ENCODE measurements around the gene PLAGL2. TPM values are rescaled to one million over a fixed set of nuclear protein-coding genes. Genes with fewer than 3 reads are reported as not detected.
"Not testable (repeated sequence)": the region's sequence is repeated elsewhere in the genome, so short reads cannot be mapped to it uniquely, and the experiment has no call there.

Gene PLAGL2
- total RNA-seq, 8 experiments from 2014 or later, result 2.7 to 9.6 (median 7.1) TPM

DNA sequence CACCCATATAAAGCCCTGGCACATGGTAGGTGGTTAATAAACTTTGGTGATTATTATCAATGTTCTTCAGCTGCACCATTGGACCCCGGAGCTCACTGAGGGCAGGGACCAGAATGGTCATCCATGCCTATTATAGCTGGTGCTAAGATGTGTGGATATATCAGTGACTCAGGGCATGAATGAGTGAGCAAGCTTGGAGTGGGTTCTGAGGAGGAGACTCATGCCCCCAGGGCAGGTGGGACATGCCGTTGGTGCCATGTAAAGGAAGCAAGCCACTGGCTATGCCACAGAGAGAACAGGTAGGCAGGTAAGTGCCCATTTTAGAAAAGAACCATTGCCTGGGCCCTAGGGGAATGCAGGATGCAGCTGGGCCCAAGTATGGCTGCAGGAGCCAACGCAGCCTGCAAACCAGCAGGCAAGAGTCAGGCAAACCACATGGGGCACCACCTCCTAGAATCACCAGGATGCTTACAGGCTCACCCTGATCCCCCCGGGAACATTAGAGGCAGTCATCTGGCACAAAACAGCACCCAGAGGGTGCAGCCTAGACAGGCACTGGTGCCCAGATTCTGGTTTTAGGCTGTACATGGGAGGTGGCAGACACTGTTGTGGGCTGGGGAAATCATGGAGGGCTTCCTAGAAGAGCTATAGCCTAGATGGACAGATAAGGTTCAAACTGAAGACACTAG lies 23.5 kb downstream of the PLAGL2 start:
- 70 to 89% (median 86%) methylated on average over 1 to 3 of the region's 4 CpGs; no CpG with 5 or more reads in 5 of the 10 experiments for WGBS, 10 experiments
- in situ Hi-C loops (cut with MboI; ENCODE audit: low pct_unique_long_range_greater_than_20kb in 2 of 9, low sequenced_read_pairs in 9 of 9, unreplicated experiment in 9 of 9), result no loop called here
- peaks cover 3 to 6% of the 10 kb centered on the region in 2 donors for H3K4me1 ChIP-seq (replicated peaks in 1 of 2)
- H3K4me3 ChIP-seq, result no peak overlapping the region
- H3K27ac ChIP-seq, result no peak overlapping the region
- ATAC-seq (replicated peaks in 6 of 8), result no peak

DNA sequence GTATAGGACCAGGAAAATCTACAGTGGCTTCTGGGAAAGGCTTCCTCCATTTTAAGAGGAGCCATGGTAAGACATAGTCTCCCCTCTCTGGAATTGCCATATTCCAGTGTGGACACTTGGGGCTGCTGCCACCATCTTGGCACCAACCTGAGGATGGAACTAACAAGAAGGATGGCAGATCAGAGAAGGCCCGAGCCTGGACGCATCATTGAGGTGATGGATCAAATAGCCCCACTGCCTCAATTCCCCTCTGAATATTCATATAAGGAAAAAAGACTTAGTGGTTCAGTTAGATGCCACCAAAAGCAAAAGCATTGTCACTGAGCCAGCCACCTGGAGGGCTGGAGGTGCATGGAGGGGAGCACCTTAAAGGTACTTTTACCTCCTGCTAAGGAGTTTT lies 25.9 kb downstream of the PLAGL2 start:
- no peaks in the 10 kb centered on the region for H3K4me1 ChIP-seq (replicated peaks in 1 of 2)
- ATAC-seq (replicated peaks in 6 of 8), result no peak
- in situ Hi-C loops (cut with MboI; ENCODE audit: low pct_unique_long_range_greater_than_20kb in 2 of 9, low sequenced_read_pairs in 9 of 9, unreplicated experiment in 9 of 9), result no loop called here
- WGBS, 10 experiments, result 100% methylated on average over 1 to 2 of the region's 2 CpGs; no CpG with 5 or more reads in 8 of the 10 experiments
- H3K27ac ChIP-seq, result no peak overlapping the region
- no peak overlapping the region for H3K4me3 ChIP-seq

DNA sequence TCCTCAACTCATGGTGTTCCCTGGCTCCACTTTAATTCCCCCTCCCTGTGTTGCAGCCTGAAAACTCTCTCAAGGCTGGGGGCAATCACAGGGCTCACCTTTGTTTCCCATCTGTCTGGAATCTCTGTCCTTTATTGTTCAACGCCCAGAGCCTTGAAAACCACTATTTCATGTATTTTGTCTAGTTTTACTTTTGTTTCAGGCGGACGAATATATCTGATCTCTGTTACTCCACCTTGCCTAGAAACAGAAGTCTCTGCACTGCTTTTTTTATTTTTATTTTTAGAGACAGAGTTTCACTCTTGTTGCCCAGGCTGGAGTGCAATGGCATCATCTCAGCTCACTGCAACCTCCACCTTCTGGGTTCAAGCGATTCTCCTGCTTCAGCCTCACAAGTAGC lies 27.6 kb downstream of the PLAGL2 start:
- no peaks in the 10 kb centered on the region for H3K4me1 ChIP-seq (replicated peaks in 1 of 2)
- no peak overlapping the region for H3K4me3 ChIP-seq
- in situ Hi-C loops (cut with MboI; ENCODE audit: low pct_unique_long_range_greater_than_20kb in 2 of 9, low sequenced_read_pairs in 9 of 9, unreplicated experiment in 9 of 9), result no loop called here
- 56 to 90% (median 78%) methylated on average over 2 to 4 of the region's 4 CpGs; no CpG with 5 or more reads in 2 of the 10 experiments for WGBS, 10 experiments
- no peak for ATAC-seq (replicated peaks in 6 of 8)
- no peak overlapping the region for H3K27ac ChIP-seq

DNA sequence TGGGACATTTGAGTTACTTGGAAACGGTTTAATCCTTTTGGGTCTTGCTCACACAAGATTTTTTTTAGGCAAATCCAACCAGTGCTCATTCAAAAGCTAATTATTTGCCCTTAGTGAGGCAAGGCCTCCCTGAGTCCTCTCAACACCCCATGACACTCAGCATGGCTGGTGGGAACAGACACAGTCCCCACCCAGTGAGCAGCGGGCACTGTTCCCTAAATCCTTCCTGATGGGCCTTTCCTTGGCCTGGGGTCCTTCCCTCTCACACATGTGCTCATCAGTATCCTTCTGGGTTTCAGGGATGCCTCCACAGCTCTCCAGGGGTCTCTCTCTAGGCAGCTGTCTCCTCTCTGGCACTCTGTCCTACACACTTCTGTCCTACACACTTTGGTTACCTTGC lies 28.0 kb downstream of the PLAGL2 start:
- 33 to 100% (median 86%) methylated on average over 1 to 2 of the region's 2 CpGs; no CpG with 5 or more reads in 2 of the 10 experiments for WGBS, 10 experiments
- in situ Hi-C loops (cut with MboI; ENCODE audit: low pct_unique_long_range_greater_than_20kb in 2 of 9, low sequenced_read_pairs in 9 of 9, unreplicated experiment in 9 of 9), result no loop called here
- no peak overlapping the region for H3K27ac ChIP-seq
- no peak overlapping the region for H3K4me3 ChIP-seq
- no peak for ATAC-seq (replicated peaks in 6 of 8)
- no peaks in the 10 kb centered on the region for H3K4me1 ChIP-seq (replicated peaks in 1 of 2)

DNA sequence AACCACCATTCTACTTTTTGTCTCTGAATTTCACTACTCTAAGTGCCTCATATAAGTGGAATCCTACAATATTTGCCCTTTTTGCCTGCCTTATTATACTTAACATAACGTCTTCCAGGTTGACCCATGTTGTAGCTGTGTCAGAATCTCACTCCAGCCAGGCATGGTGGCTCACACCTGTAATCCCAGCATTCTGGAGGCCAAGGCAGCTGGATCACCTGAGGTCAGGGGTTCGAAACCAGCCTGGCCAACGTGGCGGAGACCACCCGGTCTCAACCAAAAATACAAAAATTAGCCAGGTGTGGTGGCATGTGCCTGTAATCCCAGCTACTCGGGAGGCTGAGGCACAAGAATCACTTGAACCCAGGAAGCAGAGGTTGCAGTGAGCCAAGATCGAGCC lies 29.8 kb downstream of the PLAGL2 start:
- H3K4me3 ChIP-seq; H3K27ac ChIP-seq; ATAC-seq (replicated peaks in 6 of 8); H3K4me1 ChIP-seq (replicated peaks in 1 of 2); in situ Hi-C loops (cut with MboI; ENCODE audit: low pct_unique_long_range_greater_than_20kb in 2 of 9, low sequenced_read_pairs in 9 of 9, unreplicated experiment in 9 of 9): not testable (repeated sequence)
- WGBS, 10 experiments, result 70 to 100% (median 90%) methylated on average over 1 to 7 of the region's 7 CpGs; no CpG with 5 or more reads in 2 of the 10 experiments

DNA sequence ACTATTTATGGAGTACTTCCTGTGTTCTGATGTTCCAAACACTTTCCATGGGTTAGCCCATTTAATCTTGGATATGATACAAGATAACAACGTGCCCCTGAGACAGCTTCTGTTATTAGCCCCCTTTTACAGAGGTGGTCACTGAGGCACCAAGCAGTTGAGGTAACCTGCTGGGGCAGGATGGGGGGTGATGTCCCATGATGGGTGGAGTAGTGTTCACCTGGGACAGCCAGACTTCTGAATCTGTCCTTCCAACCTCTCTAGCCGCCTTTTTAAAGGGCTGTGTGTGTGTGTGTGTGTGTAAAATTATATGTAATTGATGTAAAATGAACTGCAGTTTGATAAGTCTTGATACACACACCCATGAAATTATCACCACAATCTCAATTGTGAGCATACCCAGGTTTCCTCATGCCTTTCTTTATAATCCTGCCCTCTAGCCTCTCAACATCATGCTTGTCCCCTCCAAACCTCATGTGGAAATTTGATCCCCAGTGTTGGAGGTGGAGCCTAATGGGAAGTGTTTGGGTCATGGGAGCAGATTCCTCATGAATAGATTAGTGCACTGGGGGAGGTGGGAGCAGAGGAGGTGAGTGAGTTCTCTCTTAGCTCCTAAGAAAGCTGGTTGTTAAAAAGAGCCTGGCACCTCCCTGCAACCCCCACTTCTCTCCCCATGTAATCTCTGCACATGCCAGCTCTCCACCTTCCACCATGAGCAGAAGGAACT lies 39.2 kb downstream of the PLAGL2 start:
- no peak overlapping the region for H3K4me3 ChIP-seq
- no peaks in the 10 kb centered on the region for H3K4me1 ChIP-seq (replicated peaks in 1 of 2)
- H3K27ac ChIP-seq, result no peak overlapping the region
- 67 to 100% (median 100%) methylated on average over 1 to 2 of the region's 2 CpGs; no CpG with 5 or more reads in 3 of the 10 experiments for WGBS, 10 experiments
- ATAC-seq (replicated peaks in 6 of 8), result peak in 3 of 8 experiments; percentile 86 to 94 (median 94)
- in situ Hi-C loops (cut with MboI; ENCODE audit: low pct_unique_long_range_greater_than_20kb in 2 of 9, low sequenced_read_pairs in 9 of 9, unreplicated experiment in 9 of 9), result no loop called here

DNA sequence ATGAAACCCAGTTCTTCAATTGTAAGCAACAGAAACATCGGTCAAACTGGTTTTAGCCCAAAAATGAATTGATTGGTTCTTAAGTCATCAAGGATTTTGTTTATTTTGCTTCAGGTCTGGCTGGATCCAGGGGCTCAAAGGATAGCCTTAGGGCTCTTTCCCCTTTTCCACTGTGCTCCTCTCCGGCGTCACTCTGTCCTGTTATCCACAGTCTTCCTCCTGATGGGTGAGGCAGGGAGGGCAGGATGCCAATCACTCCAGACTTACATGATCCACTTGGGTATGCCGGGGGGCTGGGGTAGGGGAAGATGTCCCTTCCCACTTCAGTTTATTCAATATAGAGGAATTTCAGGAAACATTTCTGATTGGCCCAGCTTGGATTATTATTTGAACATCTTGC lies 40.0 kb downstream of the PLAGL2 start:
- WGBS, 10 experiments, result 80 to 100% (median 100%) methylated on average over 1 to 4 of the region's 4 CpGs
- in situ Hi-C loops (cut with MboI; ENCODE audit: low pct_unique_long_range_greater_than_20kb in 2 of 9, low sequenced_read_pairs in 9 of 9, unreplicated experiment in 9 of 9), result no loop called here
- no peak for ATAC-seq (replicated peaks in 6 of 8)
- Histone ChIP-seq H3K4me1 (replicated peaks in 1 of 2) (no peaks in the 10 kb centered on the region), H3K27ac (no peak overlapping the region), H3K4me3 (no peak overlapping the region)

DNA sequence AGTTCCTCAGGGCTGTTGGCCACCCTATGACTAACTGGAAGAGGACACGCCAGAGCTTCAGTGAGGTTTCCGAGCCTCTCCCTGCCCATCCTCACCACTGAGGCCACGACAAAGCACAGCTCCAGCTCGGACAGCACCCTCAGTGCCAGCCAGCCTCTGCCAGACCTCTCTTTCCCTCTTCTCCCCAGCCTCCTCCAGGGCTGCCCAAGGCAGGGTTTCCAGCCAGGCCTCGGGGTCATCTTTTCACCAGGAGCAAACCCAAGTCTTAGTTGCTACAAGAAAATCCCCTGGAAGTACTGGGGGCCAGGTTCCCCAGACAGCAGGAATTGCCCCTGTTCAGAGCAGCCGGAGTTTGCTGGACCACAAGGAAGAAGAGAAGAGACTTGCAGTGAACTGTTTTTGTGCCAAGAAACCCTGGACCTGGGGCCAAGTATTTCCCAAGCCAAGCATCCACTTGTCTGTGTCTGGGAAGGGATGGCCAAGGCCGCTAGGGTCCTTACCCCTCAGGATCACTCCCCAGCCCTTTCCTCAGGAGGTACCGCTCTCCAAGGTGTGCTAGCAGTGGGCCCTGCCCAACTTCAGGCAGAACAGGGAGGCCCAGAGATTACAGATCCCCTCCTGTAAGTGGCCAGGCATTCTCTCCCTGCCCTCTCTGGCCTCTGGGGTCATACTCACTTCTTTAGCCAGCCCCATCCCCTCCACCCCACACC lies 41.6 kb downstream of the PLAGL2 start:
- peak in 1 of 8 experiments; percentile 6 for ATAC-seq (replicated peaks in 6 of 8)
- 46 to 100% (median 96%) methylated on average over 2 to 5 of the region's 8 CpGs; no CpG with 5 or more reads in 5 of the 10 experiments for WGBS, 10 experiments
- no peak overlapping the region for H3K27ac ChIP-seq
- H3K4me1 ChIP-seq (replicated peaks in 1 of 2), result no peaks in the 10 kb centered on the region
- in situ Hi-C loops (cut with MboI; ENCODE audit: low pct_unique_long_range_greater_than_20kb in 2 of 9, low sequenced_read_pairs in 9 of 9, unreplicated experiment in 9 of 9), result no loop called here
- no peak overlapping the region for H3K4me3 ChIP-seq

DNA sequence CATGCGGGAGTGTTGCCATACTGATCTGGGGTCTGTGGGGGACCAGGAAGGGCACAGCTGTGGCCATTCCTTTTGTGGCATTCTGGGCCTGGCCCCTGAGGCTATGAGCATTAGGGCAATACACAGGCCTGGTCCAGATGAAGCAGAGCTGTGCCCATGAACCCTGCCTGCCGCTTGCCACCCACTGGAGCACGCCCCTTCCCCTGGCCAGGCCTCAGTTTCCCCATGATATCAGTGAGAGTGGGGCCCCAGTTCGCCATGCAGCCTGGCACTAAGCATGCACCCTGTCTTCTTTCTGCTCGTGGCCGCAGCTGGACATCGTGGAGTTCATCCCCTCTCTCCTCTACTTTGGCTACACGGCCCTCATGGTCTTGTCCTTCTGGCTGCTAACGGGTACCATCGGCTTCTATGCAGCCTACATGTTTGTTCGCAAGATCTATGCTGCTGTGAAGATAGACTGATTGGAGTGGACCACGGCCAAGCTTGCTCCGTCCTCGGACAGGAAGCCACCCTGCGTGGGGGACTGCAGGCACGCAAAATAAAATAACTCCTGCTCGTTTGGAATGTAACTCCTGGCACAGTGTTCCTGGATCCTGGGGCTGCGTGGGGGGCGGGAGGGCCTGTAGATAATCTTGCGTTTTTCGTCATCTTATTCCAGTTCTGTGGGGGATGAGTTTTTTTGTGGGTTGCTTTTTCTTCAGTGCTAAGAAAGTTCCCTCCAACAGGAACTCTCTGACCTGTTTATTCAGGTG lies 42.4 kb downstream of the PLAGL2 start:
- Histone ChIP-seq H3K4me1 (replicated peaks in 1 of 2) (no peaks in the 10 kb centered on the region), H3K27ac (no peak overlapping the region), H3K4me3 (no peak overlapping the region)
- ATAC-seq (replicated peaks in 6 of 8), result no peak
- in situ Hi-C loops (cut with MboI; ENCODE audit: low pct_unique_long_range_greater_than_20kb in 2 of 9, low sequenced_read_pairs in 9 of 9, unreplicated experiment in 9 of 9), result no loop called here
- WGBS, 10 experiments, result 88 to 100% (median 96%) methylated on average over 2 to 14 of the region's 21 CpGs; no CpG with 5 or more reads in 1 of the 10 experiments

DNA sequence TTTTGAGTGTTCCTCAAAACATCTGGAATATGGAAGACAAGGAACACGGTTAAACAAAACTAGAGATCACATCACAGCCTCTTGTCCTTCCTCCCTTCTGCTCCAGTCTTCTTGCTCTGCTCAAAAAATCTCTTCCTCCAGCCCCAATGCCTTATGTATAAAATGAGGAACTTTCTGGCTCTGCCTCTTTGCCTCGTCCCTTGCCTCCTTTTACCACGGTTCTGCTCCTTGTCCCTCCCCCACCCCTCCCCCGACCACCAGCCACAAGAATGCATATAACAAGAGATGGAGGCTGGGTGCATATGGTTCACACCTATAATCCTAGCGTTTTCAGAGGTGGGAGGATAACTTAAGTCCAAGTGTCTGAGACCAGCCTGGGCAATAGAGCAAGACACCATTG lies 43.6 kb downstream of the PLAGL2 start:
- Histone ChIP-seq H3K4me3 (no peak overlapping the region), H3K4me1 (replicated peaks in 1 of 2) (no peaks in the 10 kb centered on the region), H3K27ac (no peak overlapping the region)
- no peak for ATAC-seq (replicated peaks in 6 of 8)
- in situ Hi-C loops (cut with MboI; ENCODE audit: low pct_unique_long_range_greater_than_20kb in 2 of 9, low sequenced_read_pairs in 9 of 9, unreplicated experiment in 9 of 9), result no loop called here
- 60 to 100% (median 100%) methylated on average over 1 to 2 of the region's 5 CpGs; no CpG with 5 or more reads in 5 of the 10 experiments for WGBS, 10 experiments

DNA sequence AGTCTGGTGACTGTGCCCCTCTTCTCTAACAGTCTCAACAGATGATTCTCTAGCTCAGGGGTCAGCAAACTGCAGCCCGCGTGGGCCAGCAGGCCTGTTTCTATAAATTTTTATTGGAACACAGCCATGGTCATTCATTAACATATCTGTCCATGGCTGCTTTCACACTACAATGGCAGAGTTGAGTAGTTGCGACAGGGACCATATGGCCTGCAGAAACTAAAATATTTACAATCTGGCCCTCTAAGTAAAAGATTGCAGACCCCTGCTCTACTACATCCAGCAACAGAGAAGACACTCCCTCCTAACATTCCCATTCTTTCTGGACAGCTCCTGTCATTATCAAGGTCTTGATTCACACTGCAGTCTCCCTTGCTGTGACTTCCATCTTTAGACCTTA lies 45.2 kb downstream of the PLAGL2 start:
- whole genome bisulfite sequencing, 10 experiments, result 0 to 100% (median 72%) methylated on average over 1 to 3 of the region's 3 CpGs; no CpG with 5 or more reads in 2 of the 10 experiments
- in situ Hi-C loops (cut with MboI; ENCODE audit: low pct_unique_long_range_greater_than_20kb in 2 of 9, low sequenced_read_pairs in 9 of 9, unreplicated experiment in 9 of 9), result no loop called here
- Histone ChIP-seq H3K4me3 (no peak overlapping the region), H3K4me1 (replicated peaks in 1 of 2) (no peaks in the 10 kb centered on the region), H3K27ac (no peak overlapping the region)
- no peak for ATAC-seq (replicated peaks in 6 of 8)

DNA sequence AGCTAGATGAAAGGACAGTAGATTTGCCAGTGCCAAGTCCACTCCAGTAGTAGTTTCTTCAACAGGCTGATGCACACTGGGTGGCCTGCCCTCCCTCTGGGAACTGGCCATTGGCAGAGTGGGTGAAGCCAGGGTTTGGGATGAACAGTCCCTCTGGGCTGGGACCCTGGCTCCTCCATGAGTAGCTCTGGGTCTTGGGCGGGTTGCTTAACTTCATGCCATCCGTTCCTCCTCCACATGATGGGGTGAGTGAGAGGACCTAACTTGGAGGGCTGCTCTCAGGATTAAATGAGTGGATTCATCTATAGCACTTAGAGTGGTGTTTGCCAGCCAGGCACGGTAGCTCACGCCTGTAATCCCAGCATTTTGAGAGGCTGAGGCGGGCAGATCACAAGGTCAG lies 47.2 kb downstream of the PLAGL2 start:
- no peak for ATAC-seq (replicated peaks in 6 of 8)
- no peak overlapping the region for H3K27ac ChIP-seq
- H3K4me3 ChIP-seq, result no peak overlapping the region
- 94 to 100% (median 98%) methylated on average over 1 to 4 of the region's 5 CpGs; no CpG with 5 or more reads in 6 of the 10 experiments for WGBS, 10 experiments
- H3K4me1 ChIP-seq (replicated peaks in 1 of 2), result no peaks in the 10 kb centered on the region
- in situ Hi-C loops (cut with MboI; ENCODE audit: low pct_unique_long_range_greater_than_20kb in 2 of 9, low sequenced_read_pairs in 9 of 9, unreplicated experiment in 9 of 9), result no loop called here
